HepG2 (cell line): ENCODE measurements around the gene INPP4B. TPM values are rescaled to one million over a fixed set of nuclear protein-coding genes. Genes with fewer than 3 reads are reported as not detected.

Experiments
- ATAC-seq: fragments of 200-7000 bp; cut with Tn5 transposase; 3 replicates; pipeline ENCODE4 v1.9.1; 2020; ENCODE audit warnings: mild to moderate bottlenecking, moderate library complexity
- BruUV-seq: library from RNA; stranded (reverse); fragments of 400-500 nt; replicated peaks from 2 replicates; lab custom pipeline; 2021; lab: Mats Ljungman, UMichigan
- CTCF ChIA-PET: fragments of 300-600 bp; formaldehyde crosslinking; extraction: SDS; loops from one replicate; lab custom pipeline; 2021; ENCODE audit warnings: low total read pairs, inconsistent platforms, low intra/inter-chr PET ratio; lab: Yijun Ruan, JAX
- POLR2A ChIA-PET: fragments of 350-600 bp; sonication (Branson Sonifier 250); formaldehyde crosslinking; loops from one replicate; lab custom pipeline; 2020; ENCODE audit warnings: antibody characterized with exemption, inconsistent platforms; lab: Yijun Ruan, JAX
- DNase-seq: peaks from one replicate; pipeline ENCODE4 v3.0.0-alpha.2; 2015; ENCODE audit warnings: low spot score
- FAIRE-seq: peaks from 3 replicates; lab custom pipeline; 2011; peaks lifted over from hg19 to GRCh38; lab: Jason Lieb, UNC
- H2AFZ ChIP-seq: one replicate; pipeline ENCODE4 v1.6.1; 2011; ENCODE audit warnings: low read length, inconsistent platforms
- H3K27ac ChIP-seq: fragments of 300-600 bp; 3 replicates; pipeline ENCODE4 v1.8.0; 2011; ENCODE audit warnings: mixed run types, mild to moderate bottlenecking, mixed read lengths, low read length, inconsistent platforms; ENCODE audit not compliant: insufficient read depth; ENCODE audit errors: extremely low read length
- H3K27me3 ChIP-seq, 2 experiments: fragments of 200-600 bp in 1 of 2; 2 replicates in 1 of 2; 3 replicates in 1 of 2; pipeline versions ENCODE4 v1.6.0 to v1.8.0; 2011; ENCODE audit warnings: low read length in 2 of 2, mild to moderate bottlenecking in 2 of 2, moderate library complexity in 2 of 2, inconsistent platforms in 1 of 2; ENCODE audit not compliant: insufficient read depth in 2 of 2, control insufficient read depth in 1 of 2
- H3K36me3 ChIP-seq, 2 experiments: fragments of 200-600 bp in 1 of 2; replicated peaks in 1 of 2; 2 replicates in 1 of 2; 3 replicates in 1 of 2; pipeline versions ENCODE4 v1.5.1 to v1.8.0; 2011; ENCODE audit warnings: low read length in 2 of 2, inconsistent platforms in 1 of 2; ENCODE audit not compliant: insufficient read depth in 2 of 2, control insufficient read depth in 1 of 2
- H3K4me1 ChIP-seq: 2 replicates; pipeline ENCODE4 v1.5.1; 2012; ENCODE audit warnings: low read length, inconsistent platforms; ENCODE audit not compliant: insufficient read depth
- H3K4me2 ChIP-seq: 2 replicates; pipeline ENCODE4 v1.6.0; 2011; ENCODE audit warnings: low read depth, low read length, inconsistent platforms
- H3K4me3 ChIP-seq, 3 experiments: fragments of 200-600 bp in 1 of 3; sonication (generic), shearing (Covaris generic) in 1 of 3; replicated peaks in 1 of 3; 2 replicates each; pipeline ENCODE4 v1.5.1; 2011 to 2016; ENCODE audit warnings: low read length in 3 of 3, inconsistent platforms in 2 of 3, low read depth in 2 of 3, mild to moderate bottlenecking in 2 of 3, control low read depth in 1 of 3, mixed read lengths in 1 of 3; ENCODE audit not compliant: insufficient read depth in 1 of 3
- H3K79me2 ChIP-seq: one replicate; pipeline ENCODE4 v1.6.1; 2011; ENCODE audit warnings: low read length, inconsistent platforms; ENCODE audit not compliant: insufficient read depth
- H3K9ac ChIP-seq: 2 replicates; pipeline ENCODE4 v1.6.0; 2011; ENCODE audit warnings: mild to moderate bottlenecking, low read depth, low read length, inconsistent platforms; ENCODE audit not compliant: insufficient read depth
- H3K9me3 ChIP-seq: 2 replicates; pipeline ENCODE4 v1.5.1; 2012; ENCODE audit warnings: mild to moderate bottlenecking, low read length
- H4K20me1 ChIP-seq: 2 replicates; pipeline ENCODE4 v1.6.0; 2011; ENCODE audit warnings: inconsistent platforms, mild to moderate bottlenecking, low read length, moderate library complexity; ENCODE audit not compliant: insufficient read depth
- JDP2 ChIP-seq: sonication (generic); formaldehyde crosslinking; IDR thresholded peaks from 2 replicates; pipeline ENCODE4 v1.8.1; 2022; ENCODE audit warnings: missing genetic modification reagents, borderline replicate concordance
- MAFG ChIP-seq: sonication (generic); formaldehyde crosslinking; IDR thresholded peaks from 2 replicates; pipeline ENCODE4 v1.5.1; 2020; ENCODE audit warnings: mild to moderate bottlenecking, missing genetic modification reagents
- RAD51 ChIP-seq: fragments of 450-650 bp; IDR thresholded peaks from 2 replicates; pipeline ENCODE4 v1.6.1; 2016; ENCODE audit warnings: borderline replicate concordance
- RARG ChIP-seq: sonication (generic); formaldehyde crosslinking; IDR thresholded peaks from 2 replicates; pipeline ENCODE4 v1.4.0; 2020; ENCODE audit warnings: low read depth, mild to moderate bottlenecking, missing genetic modification reagents
- THAP9 ChIP-seq: sonication (generic); formaldehyde crosslinking; IDR thresholded peaks from 2 replicates; pipeline ENCODE4; 2020; ENCODE audit warnings: missing genetic modification reagents, mild to moderate bottlenecking, borderline replicate concordance
- ZBTB8A ChIP-seq: sonication (generic); formaldehyde crosslinking; IDR thresholded peaks from 2 replicates; pipeline ENCODE4 v1.4.0; 2020; ENCODE audit warnings: mild to moderate bottlenecking, low read depth, missing genetic modification reagents, borderline replicate concordance
- ZNF563 ChIP-seq: sonication (generic); formaldehyde crosslinking; IDR thresholded peaks from 2 replicates; pipeline ENCODE4 v1.8.0; 2022; ENCODE audit warnings: mild to moderate bottlenecking, moderate library complexity, missing genetic modification reagents
- WGBS: methylation state at CpG from one replicate; pipeline ENCODE4 v1.1.6; 2017; ENCODE audit warnings: low lambda C conversion rate; 5-methylcytosine and 5-hydroxymethylcytosine counted together
- in situ Hi-C: cut with HindIII; loops from 2 replicates; pipeline ENCODE4 v1.10.0; 2017; ENCODE audit warnings: low pct_unique_long_range_greater_than_20kb; ENCODE audit not compliant: extremely low pct_ligation_motif_present
- intact Hi-C: fragments of 100-400 bp; cut with micrococcal nuclease; formaldehyde crosslinking; loops from one replicate; pipeline ENCODE4 v1.10.0; 2022; ENCODE audit not compliant: unreplicated experiment
- polyA plus RNA-seq, 8 experiments: library from polyadenylated mRNA; depleted of rRNA in 3 of 8; stranded (reverse) in 7 of 8; unstranded in 1 of 8; fragments of >200 nt; fragmentation: Illumina TruSeq in 4 of 8; extraction: Trizol in 4 of 8; gene quantifications; 2 replicates each; pipeline versions ENCODE4 v1.2.1 to v1.2.3, GENCODE V29; 2011 to 2016; ENCODE audit warnings: low read depth in 4 of 8, missing spikeins in 1 of 8, mixed read lengths in 1 of 8; ENCODE audit not compliant: insufficient read depth in 1 of 8
- total RNA-seq, 5 experiments: library from RNA; depleted of rRNA; stranded (reverse); fragments of >200 nt; fragmentation: Illumina TruSeq; extraction: Trizol; gene quantifications; 2 replicates each; pipeline ENCODE4 v1.2.3, GENCODE V29; 2016; ENCODE audit warnings: low read depth in 1 of 5

The INPP4B gene
- total and polyA plus RNA-seq, 2 of the 13 experiments (the other 11 are each of a cell fraction or from before 2014, with no cell fraction given), result not detected

DNA sequence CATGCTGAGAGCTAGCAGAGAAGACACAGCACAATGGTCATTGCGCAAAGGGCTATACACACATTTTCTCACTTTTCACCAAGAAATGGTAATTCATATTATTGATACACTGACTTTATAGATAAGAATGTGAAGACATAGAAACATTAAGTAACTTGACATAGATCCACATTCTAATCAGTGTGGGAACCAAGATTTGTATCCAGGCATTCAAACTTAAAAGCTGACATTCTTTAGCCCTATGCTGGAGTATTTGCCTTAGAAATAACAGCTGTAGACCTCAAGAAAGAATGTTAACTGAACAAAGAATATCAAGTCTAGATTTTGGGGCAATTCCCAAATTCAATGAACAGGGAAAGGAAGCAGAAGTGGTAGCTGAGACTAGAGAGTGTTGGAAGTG is 824.9 kb downstream of the INPP4B start:
- no peak for DNase-seq
- intact Hi-C loops, result no loop called here
- Histone ChIP-seq H3K4me1 (no peaks in the 10 kb centered on the region), H3K9me3 (peaks cover 42% of the 10 kb centered on the region)
- CTCF ChIA-PET, result no interaction called here
- TF ChIP-seq JDP2 (CRISPR knock-in tag), result no peak
- TF ChIP-seq, all 625 proteins: peak for 0
- in situ Hi-C loops, result no loop called here
- no peak overlapping the region for H3K27ac ChIP-seq
- POLR2A ChIA-PET, result no interaction called here
- H3K27me3 ChIP-seq, result no peaks in the 10 kb centered on the region
- H2AFZ ChIP-seq, result no peak overlapping the region
- no peaks in the 10 kb centered on the region for H3K36me3 ChIP-seq
- H3K79me2 ChIP-seq, result no peaks in the 10 kb centered on the region
- no peak overlapping the region for H3K4me3 ChIP-seq
- WGBS, result 91% methylated on average over 1 of the region's 1 CpG
- no TSS peak for BruUV-seq
- FAIRE-seq (no peak), ATAC-seq (no peak)
- no peaks in the 10 kb centered on the region for H4K20me1 ChIP-seq
- no peak overlapping the region for H3K4me2 ChIP-seq
- H3K9ac ChIP-seq, result no peak overlapping the region

DNA sequence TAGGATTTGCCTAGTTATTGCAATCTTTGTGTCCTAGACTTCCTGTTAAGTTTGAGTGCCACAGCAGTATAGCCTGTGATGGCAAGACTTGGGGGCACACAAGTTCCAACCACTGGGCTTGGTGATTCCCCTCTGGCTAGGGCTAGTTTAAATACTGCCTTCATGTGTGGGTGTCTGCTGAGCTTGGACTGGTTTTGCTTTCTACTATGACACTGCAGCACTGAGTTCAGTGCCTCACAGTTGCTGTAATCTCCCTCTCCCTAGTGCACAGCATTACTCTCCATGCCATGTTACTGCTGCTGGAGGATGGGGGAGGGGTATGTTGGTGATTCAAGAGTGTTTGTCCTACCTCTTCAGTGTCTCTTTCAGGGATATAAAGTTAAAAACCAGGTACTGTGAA is 830.1 kb downstream of the INPP4B start:
- Histone ChIP-seq H2AFZ (no peak overlapping the region), H4K20me1 (no peaks in the 10 kb centered on the region), H3K79me2 (no peaks in the 10 kb centered on the region), H3K27ac (no peak overlapping the region), H3K4me1 (no peaks in the 10 kb centered on the region), H3K27me3 (no peaks in the 10 kb centered on the region), H3K9me3 (peaks cover 78% of the 10 kb centered on the region), H3K9ac (no peak overlapping the region), H3K4me2 (no peak overlapping the region), H3K4me3 (no peak overlapping the region), H3K36me3 (no peaks in the 10 kb centered on the region)
- no peak for TF ChIP-seq ZBTB8A (CRISPR knock-in tag)
- no peak for TF ChIP-seq ZNF563 (CRISPR knock-in tag)
- no peak for TF ChIP-seq MAFG
- no peak for TF ChIP-seq THAP9
- TF ChIP-seq RAD51, result no peak
- no peak for TF ChIP-seq RARG (CRISPR knock-in tag)
- FAIRE-seq, result no peak
- DNase-seq, result no peak
- in situ Hi-C loops (no loop called here), intact Hi-C loops (no loop called here)
- ATAC-seq, result no peak
- no TSS peak for BruUV-seq
- POLR2A ChIA-PET, result no interaction called here
- CTCF ChIA-PET, result no interaction called here
